Gastroesophageal sphincter (tissue), 4 donors: ENCODE measurements around the gene CISD3. TPM values are rescaled to one million over a fixed set of nuclear protein-coding genes. Genes with fewer than 3 reads are reported as not detected.

Experiments
- ATAC-seq: fragments of 150-250 bp; one replicate; pipeline ENCODE4 v1.9.1; 2016; ENCODE audit warnings: mild to moderate bottlenecking, moderate library complexity
- H3K27ac ChIP-seq, 4 donors: fragments of 200-600 bp; sonication (generic) in 3 of 4; 1 replicate in 3 of 4; 2 replicates in 1 of 4; pipeline ENCODE4 v1.5.1; 2016 to 2019
- H3K27me3 ChIP-seq: fragments of 200-600 bp; sonication (generic); one replicate; pipeline ENCODE4 v1.5.1; 2019
- H3K36me3 ChIP-seq, 2 donors: fragments of 200-600 bp; sonication (generic); one replicate each; pipeline ENCODE4 v1.5.1; 2019; ENCODE audit warnings: control low read depth in 1 of 2
- H3K4me1 ChIP-seq, 3 donors: fragments of 200-600 bp; sonication (generic); 1 replicate in 2 of 3; 2 replicates in 1 of 3; pipeline ENCODE4 v1.5.1; 2016 to 2019; ENCODE audit warnings: control low read depth in 2 of 3
- H3K4me3 ChIP-seq, 2 donors: fragments of 200-600 bp; sonication (generic); one replicate each; pipeline ENCODE4 v1.5.1; 2019; ENCODE audit warnings: mild to moderate bottlenecking in 1 of 2, moderate library complexity in 1 of 2
- H3K9me3 ChIP-seq, 3 donors: fragments of 200-600 bp; sonication (generic); one replicate each; pipeline ENCODE4 v1.5.1; 2017 to 2019; ENCODE audit warnings: control low read depth in 2 of 3
- CTCF ChIP-seq, 4 experiments: fragments of 200-600 bp in 2 of 4; fragments of 450-650 bp in 2 of 4; sonication (generic) in 1 of 4; IDR thresholded peaks; one replicate each; pipeline ENCODE4 v1.5.1; 2017 to 2019; ENCODE audit warnings: antibody characterized with exemption in 4 of 4, mild to moderate bottlenecking in 2 of 4, moderate library complexity in 2 of 4
- EP300 ChIP-seq: sonication (generic); formaldehyde crosslinking; IDR thresholded peaks from one replicate; pipeline ENCODE4 v1.6.1; 2017; ENCODE audit warnings: antibody characterized with exemption, mild to moderate bottlenecking
- POLR2A ChIP-seq, 2 donors: fragments of 450-650 bp; IDR thresholded peaks; one replicate each; pipeline ENCODE4 v1.6.1; 2017; ENCODE audit warnings: antibody characterized with exemption in 2 of 2, mild to moderate bottlenecking in 2 of 2, moderate library complexity in 1 of 2
- POLR2AphosphoS5 ChIP-seq: sonication (generic); formaldehyde crosslinking; IDR thresholded peaks from one replicate; pipeline ENCODE4 v1.6.1; 2017; ENCODE audit warnings: antibody characterized with exemption
- WGBS, 2 donors: methylation state at CpG; one replicate each; pipeline ENCODE4 v1.1.5; 2018; ENCODE audit warnings: low coverage in 1 of 2; 5-methylcytosine and 5-hydroxymethylcytosine counted together
- total RNA-seq, 4 donors: library from RNA; depleted of rRNA; stranded (reverse); fragments of >200 nt; gene quantifications; one replicate each; pipeline ENCODE4 v1.1.0, GENCODE V29; 2016

CISD3 gene
- total RNA-seq, 4 donors from 2014 or later: 8.5 to 14.9 (median 11.1) TPM

GRCh38 chr17:38741461-38741860 lies 11.3 kb downstream of the CISD3 start:
- H3K4me3 ChIP-seq: no peak overlapping the region
- whole genome bisulfite sequencing, 2 donors: 10 to 56% methylated on average over 2 to 5 of the region's 5 CpGs
- TF ChIP-seq POLR2A (IDR thresholded peaks at IDR 0.05) (no peak), EP300 (no peak), POLR2AphosphoS5 (no peak), CTCF (IDR thresholded peaks at IDR 0.05) (no peak)
- peaks cover 0 to 39% of the 10 kb centered on the region in 2 donors for H3K36me3 ChIP-seq
- peak overlapping the region; percentile 70 to 95 (median 88) for H3K27ac ChIP-seq
- no peak for ATAC-seq
- peaks cover 0 to 62% (median 23%) of the 10 kb centered on the region in 3 donors for H3K4me1 ChIP-seq
- H3K9me3 ChIP-seq: no peaks in the 10 kb centered on the region
- no peaks in the 10 kb centered on the region for H3K27me3 ChIP-seq

- TF ChIP-seq EP300: no peak
- TF ChIP-seq POLR2A (IDR thresholded peaks at IDR 0.05): no peak
- no peak for TF ChIP-seq CTCF (IDR thresholded peaks at IDR 0.05)
- TF ChIP-seq POLR2AphosphoS5: no peak
- Histone ChIP-seq H3K27ac (peak overlapping the region; percentile 70 to 95 (median 88)), H3K9me3 (no peaks in the 10 kb centered on the region), H3K4me3 (peak overlapping the region in 1 of 2 donors; percentile 13), H3K36me3 (peaks cover 0 to 34% of the 10 kb centered on the region in 2 donors), H3K27me3 (no peaks in the 10 kb centered on the region), H3K4me1 (peaks cover 0 to 68% (median 28%) of the 10 kb centered on the region in 3 donors)
- peak; percentile 66 for ATAC-seq
- 20% methylated on average over 1 of the region's 7 CpGs; no CpG with 5 or more reads in 1 of the 2 donors for WGBS, 2 donors
Measured at GRCh38 chr17:38741921-38742410, 11.8 kb downstream of the CISD3 start.

GRCh38 chr17:38742411-38743308 lies 12.5 kb downstream of the CISD3 start:
- Histone ChIP-seq H3K27me3 (no peaks in the 10 kb centered on the region), H3K4me3 (peak overlapping the region in 1 of 2 donors; percentile 13), H3K9me3 (no peaks in the 10 kb centered on the region), H3K4me1 (peaks cover 0 to 72% (median 32%) of the 10 kb centered on the region in 3 donors), H3K27ac (peak overlapping the region; percentile 70 to 95 (median 88)), H3K36me3 (peaks cover 0 to 27% of the 10 kb centered on the region in 2 donors)
- WGBS, 2 donors: 28 to 30% methylated on average over 12 to 15 of the region's 22 CpGs
- peak; percentile 81 for ATAC-seq
- TF ChIP-seq CTCF (IDR thresholded peaks at IDR 0.05) (no peak), POLR2AphosphoS5 (peak; percentile 70)

GRCh38 chr17:38743556-38744171 lies 13.5 kb downstream of the CISD3 start:
- ATAC-seq: no peak
- Histone ChIP-seq H3K36me3 (peaks cover 0 to 17% of the 10 kb centered on the region in 2 donors), H3K27me3 (no peaks in the 10 kb centered on the region), H3K4me3 (no peak overlapping the region), H3K4me1 (peaks cover 0 to 76% (median 32%) of the 10 kb centered on the region in 3 donors), H3K9me3 (no peaks in the 10 kb centered on the region), H3K27ac (peak overlapping the region in 3 of 4 donors; percentile 86 to 95 (median 89))
- WGBS, 2 donors: 76 to 80% methylated on average over 1 to 3 of the region's 4 CpGs
- TF ChIP-seq POLR2A (IDR thresholded peaks at IDR 0.05) (no peak), EP300 (no peak), CTCF (IDR thresholded peaks at IDR 0.05) (no peak), POLR2AphosphoS5 (no peak)
